Muscle layer of colon (tissue), 2 donors: ENCODE measurements around the gene AGFG2.
"Not testable (repeated sequence)": the region's sequence is repeated elsewhere in the genome, so short reads cannot be mapped to it uniquely, and the experiment has no call there.

Source experiments
- H3K27ac ChIP-seq: one replicate; pipeline ENCODE4 v1.7.0; 2013; ENCODE audit warnings: low read depth, mild to moderate bottlenecking, low read length, moderate library complexity
- H3K27me3 ChIP-seq, 2 donors: one replicate each; pipeline ENCODE4 v1.7.0; 2013; ENCODE audit warnings: low read length in 2 of 2, mild to moderate bottlenecking in 2 of 2; ENCODE audit not compliant: insufficient read depth in 2 of 2, control insufficient read depth in 1 of 2
- H3K36me3 ChIP-seq: one replicate; pipeline ENCODE4 v1.7.0; 2013; ENCODE audit warnings: mild to moderate bottlenecking, low read length; ENCODE audit not compliant: insufficient read depth
- H3K4me1 ChIP-seq: one replicate; pipeline ENCODE4 v1.7.0; 2013; ENCODE audit warnings: mild to moderate bottlenecking, low read length; ENCODE audit not compliant: insufficient read depth
- H3K4me3 ChIP-seq, 2 donors: one replicate each; pipeline ENCODE4 v1.7.0; 2013; ENCODE audit warnings: low read length in 2 of 2, low read depth in 1 of 2, mild to moderate bottlenecking in 1 of 2, moderate library complexity in 1 of 2
- H3K9ac ChIP-seq: one replicate; pipeline ENCODE4 v1.7.0; 2013; ENCODE audit warnings: low read length
- H3K9me3 ChIP-seq: one replicate; pipeline ENCODE4 v1.7.0; 2013; ENCODE audit warnings: mild to moderate bottlenecking, low read length
- donor health status: abdominal sarcoma.
- donor health status: Adenocarcinoma of cecum.

AGFG2 gene, protein sequence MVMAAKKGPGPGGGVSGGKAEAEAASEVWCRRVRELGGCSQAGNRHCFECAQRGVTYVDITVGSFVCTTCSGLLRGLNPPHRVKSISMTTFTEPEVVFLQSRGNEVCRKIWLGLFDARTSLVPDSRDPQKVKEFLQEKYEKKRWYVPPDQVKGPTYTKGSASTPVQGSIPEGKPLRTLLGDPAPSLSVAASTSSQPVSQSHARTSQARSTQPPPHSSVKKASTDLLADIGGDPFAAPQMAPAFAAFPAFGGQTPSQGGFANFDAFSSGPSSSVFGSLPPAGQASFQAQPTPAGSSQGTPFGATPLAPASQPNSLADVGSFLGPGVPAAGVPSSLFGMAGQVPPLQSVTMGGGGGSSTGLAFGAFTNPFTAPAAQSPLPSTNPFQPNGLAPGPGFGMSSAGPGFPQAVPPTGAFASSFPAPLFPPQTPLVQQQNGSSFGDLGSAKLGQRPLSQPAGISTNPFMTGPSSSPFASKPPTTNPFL

DNA sequence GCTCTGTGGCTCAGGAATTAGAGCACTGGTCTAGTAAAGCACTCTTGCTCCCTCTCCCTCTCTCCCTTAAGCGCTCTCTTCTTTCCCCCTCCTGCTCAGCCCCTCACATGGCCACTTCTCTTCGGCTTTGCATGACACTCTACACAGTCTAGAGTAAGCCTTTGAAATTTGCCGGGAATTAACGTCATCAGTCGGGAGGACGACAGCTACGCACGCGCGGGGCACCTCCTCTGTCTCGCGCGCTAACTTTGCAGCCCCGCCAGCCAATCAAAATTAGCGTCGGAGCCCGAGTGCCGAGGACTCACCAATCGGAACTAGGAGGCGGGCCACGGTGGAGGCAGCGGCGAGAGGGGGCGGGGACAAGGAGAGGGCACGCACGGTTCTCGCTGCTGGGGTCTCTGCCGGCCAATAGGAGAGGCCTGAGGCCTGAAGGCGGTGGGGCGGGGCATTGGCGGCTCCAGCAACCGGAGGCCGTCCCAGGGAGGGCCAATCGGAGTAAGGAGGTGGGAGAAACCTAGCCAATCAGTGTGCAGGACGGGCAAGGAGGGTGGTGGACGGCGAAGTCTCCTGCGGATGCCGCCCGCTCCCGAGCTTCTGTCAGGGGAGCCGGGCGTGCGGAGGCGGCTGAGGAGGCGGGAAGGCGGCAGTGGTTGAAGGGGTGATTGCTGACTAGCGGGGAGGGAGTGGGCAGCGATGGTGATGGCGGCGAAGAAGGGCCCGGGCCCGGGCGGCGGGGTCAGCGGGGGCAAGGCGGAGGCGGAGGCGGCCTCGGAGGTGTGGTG, at the start of gene AGFG2:
AGFG2 (plus strand) TSS at position 550 of the 782 bp plus-strand sequence; CDS start at position 694, 144 bp downstream.
- Histone ChIP-seq H3K4me1 (peaks cover 14% of the 10 kb centered on the region), H3K9ac (peak within 1 kb of the TSS; percentile 27), H3K27ac (peak within 1 kb of the TSS; percentile 80), H3K36me3 (no peaks in the 10 kb centered on the region), H3K27me3 (no peaks in the 10 kb centered on the region), H3K9me3 (no peaks in the 10 kb centered on the region), H3K4me3 (peak within 1 kb of the TSS; percentile 55 to 74)

DNA sequence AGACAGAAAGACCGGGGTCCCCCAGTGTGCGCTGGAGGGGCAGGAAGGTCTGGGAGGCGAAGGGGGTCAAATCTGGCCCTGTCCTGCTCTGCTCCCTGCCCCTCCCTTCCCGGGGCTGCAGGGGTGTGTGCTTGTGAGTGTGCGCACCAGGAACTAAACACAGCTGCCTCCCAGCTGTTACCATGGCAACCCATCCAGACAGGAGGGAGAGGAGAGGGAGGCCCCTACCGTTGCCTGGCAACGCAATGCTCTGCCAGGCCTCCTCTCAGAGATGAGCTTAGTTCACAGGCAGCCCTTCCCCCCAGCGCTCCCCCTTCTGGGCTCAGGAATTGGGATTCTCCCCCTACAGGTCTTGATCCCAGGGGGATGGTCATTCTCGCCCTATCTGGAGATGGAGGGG, 49.2 kb upstream of the AGFG2 start:
- no peak overlapping the region for H3K27ac ChIP-seq
- H3K36me3 ChIP-seq: no peaks in the 10 kb centered on the region
- no peaks in the 10 kb centered on the region for H3K4me1 ChIP-seq
- no peaks in the 10 kb centered on the region for H3K9me3 ChIP-seq
- no peak overlapping the region for H3K4me3 ChIP-seq
- peaks cover 0 to 4% of the 10 kb centered on the region in 2 donors for H3K27me3 ChIP-seq
- no peak overlapping the region for H3K9ac ChIP-seq

DNA sequence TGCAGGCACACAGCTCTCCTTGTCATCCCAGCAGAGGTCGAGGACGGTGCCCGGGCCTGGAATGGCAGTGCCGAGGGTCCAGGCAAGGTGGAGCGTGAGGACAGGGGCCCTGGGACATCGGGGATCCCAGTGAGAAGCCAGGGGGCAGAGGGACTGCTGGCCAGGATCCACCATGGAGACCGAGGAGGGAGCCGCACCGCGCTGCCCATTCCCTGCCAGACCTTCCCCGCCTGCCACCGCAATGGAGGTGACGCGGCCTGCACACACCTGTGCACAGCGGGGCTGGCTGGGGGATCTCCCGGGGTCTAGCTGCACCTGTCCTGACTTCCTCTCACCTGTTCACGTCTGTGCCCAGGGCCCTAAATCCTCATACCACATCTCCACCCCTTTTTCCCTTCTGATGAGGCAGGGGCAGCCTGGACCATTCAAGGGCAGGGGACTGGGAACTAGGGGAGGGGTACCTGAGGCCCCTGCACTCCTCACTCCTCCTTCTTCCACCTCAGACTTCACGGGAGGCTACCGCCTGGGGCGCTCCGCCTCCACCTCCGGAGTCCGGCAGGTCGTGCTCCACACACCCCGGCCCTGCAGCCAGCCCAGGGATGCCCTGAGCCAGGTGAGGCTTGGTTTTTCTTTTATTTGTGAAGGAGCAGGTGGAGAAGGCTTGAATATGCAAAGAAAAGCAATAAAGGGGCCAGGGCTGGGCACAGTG, 48.4 kb upstream of the AGFG2 start:
- Histone ChIP-seq H3K4me1 (no peaks in the 10 kb centered on the region), H3K27me3 (peaks cover 0 to 4% of the 10 kb centered on the region in 2 donors), H3K4me3 (no peak overlapping the region), H3K36me3 (no peaks in the 10 kb centered on the region), H3K27ac (no peak overlapping the region), H3K9ac (no peak overlapping the region), H3K9me3 (no peaks in the 10 kb centered on the region)

DNA sequence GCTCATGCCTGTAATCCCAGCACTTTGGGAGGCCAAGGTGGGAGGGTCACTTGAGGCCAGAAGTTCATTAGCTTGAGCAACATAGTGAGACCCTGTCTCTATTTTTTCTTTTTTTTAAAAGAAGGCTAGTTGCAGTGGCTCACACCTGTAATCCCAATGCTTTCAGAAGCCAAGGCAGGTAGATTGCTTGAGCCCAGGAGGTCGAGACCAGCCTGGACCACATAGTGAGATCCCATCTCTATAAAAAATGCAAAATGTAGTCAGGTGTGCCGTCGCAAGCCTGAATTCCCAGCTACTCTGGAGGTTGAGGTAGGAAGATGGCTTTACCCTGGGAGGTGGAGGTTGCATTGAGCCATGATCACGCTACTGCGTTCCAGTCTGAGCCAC, 47.8 kb upstream of the AGFG2 start:
- H3K4me1 ChIP-seq: no peaks in the 10 kb centered on the region
- no peaks in the 10 kb centered on the region for H3K36me3 ChIP-seq
- no peak overlapping the region for H3K9ac ChIP-seq
- H3K9me3 ChIP-seq: no peaks in the 10 kb centered on the region
- no peak overlapping the region for H3K27ac ChIP-seq
- peaks cover 0 to 4% of the 10 kb centered on the region in 2 donors for H3K27me3 ChIP-seq
- H3K4me3 ChIP-seq: no peak overlapping the region

DNA sequence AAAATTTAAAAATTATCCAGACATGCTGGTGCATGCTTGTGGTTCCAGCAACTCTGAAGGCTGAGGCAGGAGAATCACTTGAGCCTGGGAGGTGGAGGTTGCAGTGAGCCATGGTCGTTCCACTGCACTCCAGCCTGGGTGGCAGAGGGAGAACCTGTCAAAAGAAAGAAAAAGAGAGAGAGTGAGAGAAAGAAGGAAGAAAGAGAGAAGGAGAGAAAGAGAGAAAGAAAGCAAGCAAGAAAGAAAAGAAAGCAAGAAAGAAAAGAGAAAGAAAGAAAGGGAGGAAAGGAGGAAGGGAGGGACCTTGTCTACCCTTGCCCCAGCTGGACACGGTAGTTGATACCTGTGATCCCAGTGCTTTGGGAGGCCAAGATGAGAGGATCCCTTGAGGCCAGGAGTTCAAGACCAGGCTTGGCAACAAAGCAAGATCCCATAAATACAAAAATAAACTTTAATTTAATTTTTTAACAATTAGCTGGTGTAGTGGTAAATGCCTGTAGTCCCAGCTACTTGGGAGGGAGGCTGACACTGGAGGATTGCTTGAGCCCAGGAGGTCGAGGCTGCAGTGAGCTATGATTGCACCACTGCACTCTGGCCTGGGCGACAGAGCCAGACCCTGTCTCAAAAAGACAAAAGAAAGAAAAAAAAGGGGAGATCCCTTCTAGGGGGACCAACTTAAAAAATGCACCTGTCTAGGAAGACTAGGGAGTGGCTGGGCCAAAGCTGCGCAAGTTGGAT, 46.1 kb upstream of the AGFG2 start:
- Histone ChIP-seq H3K4me1 (no peaks in the 10 kb centered on the region), H3K27me3 (peaks cover 0 to 4% of the 10 kb centered on the region in 2 donors), H3K4me3 (no peak overlapping the region), H3K27ac (no peak overlapping the region), H3K9me3 (no peaks in the 10 kb centered on the region), H3K9ac (no peak overlapping the region), H3K36me3 (no peaks in the 10 kb centered on the region)

DNA sequence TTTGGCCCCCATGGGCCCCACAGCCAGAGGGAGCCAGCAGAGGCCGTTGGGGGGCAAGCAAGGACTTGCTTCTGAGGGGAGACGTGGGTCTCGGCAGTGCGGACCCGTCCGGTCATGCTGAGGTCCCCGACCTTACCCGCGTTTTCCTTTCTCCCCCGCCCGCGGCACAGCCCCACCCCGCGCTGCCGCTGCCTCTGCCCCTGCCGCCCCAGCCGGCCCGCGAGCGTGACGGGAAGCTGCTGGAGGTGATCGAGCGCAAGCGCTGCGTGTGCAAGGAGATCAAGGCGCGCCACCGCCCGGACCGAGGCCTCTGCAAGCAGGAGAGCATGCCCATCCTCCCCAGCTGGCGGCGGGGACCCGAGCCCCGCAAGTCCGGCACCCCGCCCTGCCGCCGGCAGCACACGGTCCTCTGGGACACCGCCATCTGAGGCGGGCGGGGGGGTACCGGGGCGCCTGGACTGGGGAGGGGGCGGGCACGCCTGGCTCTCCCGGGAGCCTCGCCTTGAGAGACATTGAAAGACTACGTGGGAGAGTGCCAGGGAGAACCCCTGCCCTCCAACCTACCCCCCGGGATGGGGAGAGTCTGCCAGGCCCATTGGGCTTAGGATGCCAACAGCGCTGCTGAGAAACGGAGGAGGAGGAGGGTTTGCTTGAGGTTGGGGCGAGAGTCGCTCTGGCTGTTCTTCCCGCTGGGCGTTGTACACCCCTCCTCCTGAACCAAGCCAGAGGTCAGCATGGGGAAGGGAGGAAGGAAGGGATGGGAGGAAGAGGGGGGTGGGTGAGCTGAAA, 45.3 kb upstream of the AGFG2 start:
- H3K9me3 ChIP-seq: no peaks in the 10 kb centered on the region
- no peaks in the 10 kb centered on the region for H3K4me1 ChIP-seq
- H3K9ac ChIP-seq: no peak overlapping the region
- peaks cover 0 to 4% of the 10 kb centered on the region in 2 donors for H3K27me3 ChIP-seq
- H3K4me3 ChIP-seq: peak overlapping the region in 1 of 2 donors; percentile 38
- no peak overlapping the region for H3K27ac ChIP-seq
- no peaks in the 10 kb centered on the region for H3K36me3 ChIP-seq

DNA sequence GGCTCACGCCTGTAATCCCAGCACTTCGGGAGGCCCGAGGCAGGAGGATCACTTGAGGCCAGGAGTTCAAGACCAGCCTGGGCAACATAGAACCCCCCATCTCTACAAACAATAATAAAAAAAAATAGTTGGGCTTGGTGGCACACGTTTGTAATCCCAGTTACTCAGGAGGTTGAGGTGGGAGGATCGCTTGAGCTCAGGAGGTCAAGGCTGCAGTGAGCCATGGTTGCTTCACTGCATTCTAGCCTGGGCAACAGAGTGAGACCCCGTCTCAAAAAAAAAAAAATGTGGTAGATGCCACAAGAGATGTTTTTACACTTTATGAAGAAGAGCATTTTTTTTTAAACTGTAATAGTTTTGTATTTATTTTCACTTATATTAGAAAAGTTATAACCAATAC, 42.5 kb upstream of the AGFG2 start:
- no peaks in the 10 kb centered on the region for H3K36me3 ChIP-seq
- H3K4me1 ChIP-seq: no peaks in the 10 kb centered on the region
- no peak overlapping the region for H3K4me3 ChIP-seq
- no peak overlapping the region for H3K27ac ChIP-seq
- H3K27me3 ChIP-seq: peaks cover 0 to 4% of the 10 kb centered on the region in 2 donors
- H3K9ac ChIP-seq: no peak overlapping the region
- no peaks in the 10 kb centered on the region for H3K9me3 ChIP-seq

DNA sequence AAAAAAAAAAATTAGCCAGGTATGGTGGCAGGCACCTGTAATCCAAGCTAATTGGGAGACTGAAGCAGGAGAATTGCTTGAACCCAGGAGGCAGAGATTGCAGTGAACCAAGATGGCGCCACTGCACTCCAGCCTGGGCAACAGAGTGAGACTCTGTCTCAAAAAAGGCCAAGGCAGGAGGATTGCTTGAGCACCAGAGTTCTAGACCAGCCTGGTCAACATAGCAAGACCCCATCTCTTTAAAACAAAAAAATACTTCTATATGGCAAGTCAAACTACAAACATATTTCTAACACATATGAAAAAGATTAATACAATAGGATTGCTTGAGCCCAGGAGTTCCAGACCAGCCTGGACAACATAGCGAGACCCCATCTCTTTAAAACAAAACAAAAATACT, 38.3 kb upstream of the AGFG2 start:
- H3K4me3 ChIP-seq, H3K36me3 ChIP-seq, H3K9ac ChIP-seq, H3K27me3 ChIP-seq, H3K27ac ChIP-seq, H3K4me1 ChIP-seq, H3K9me3 ChIP-seq: not testable (repeated sequence)

DNA sequence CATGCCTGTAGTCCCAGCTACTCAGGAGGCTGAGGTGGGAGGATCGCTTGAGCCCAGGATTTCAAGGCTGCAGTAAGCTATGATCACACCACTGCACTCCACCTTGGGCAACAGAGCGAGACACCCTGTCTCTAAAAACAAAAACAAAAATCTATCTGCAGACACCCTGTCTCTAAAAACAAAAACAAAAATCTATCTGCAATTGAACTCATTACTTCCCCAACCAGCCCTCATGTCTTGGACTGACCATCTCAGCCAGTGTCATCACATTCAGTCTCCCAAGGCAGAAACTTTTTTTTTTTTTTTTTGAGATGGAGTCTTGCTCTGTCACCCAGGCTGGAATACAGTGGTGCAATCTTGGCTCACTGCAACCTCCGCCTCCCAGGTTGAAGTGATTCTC, 35.0 kb upstream of the AGFG2 start:
- not testable (repeated sequence) for H3K9ac ChIP-seq, H3K36me3 ChIP-seq, H3K27me3 ChIP-seq, H3K9me3 ChIP-seq, H3K27ac ChIP-seq, H3K4me1 ChIP-seq, H3K4me3 ChIP-seq

DNA sequence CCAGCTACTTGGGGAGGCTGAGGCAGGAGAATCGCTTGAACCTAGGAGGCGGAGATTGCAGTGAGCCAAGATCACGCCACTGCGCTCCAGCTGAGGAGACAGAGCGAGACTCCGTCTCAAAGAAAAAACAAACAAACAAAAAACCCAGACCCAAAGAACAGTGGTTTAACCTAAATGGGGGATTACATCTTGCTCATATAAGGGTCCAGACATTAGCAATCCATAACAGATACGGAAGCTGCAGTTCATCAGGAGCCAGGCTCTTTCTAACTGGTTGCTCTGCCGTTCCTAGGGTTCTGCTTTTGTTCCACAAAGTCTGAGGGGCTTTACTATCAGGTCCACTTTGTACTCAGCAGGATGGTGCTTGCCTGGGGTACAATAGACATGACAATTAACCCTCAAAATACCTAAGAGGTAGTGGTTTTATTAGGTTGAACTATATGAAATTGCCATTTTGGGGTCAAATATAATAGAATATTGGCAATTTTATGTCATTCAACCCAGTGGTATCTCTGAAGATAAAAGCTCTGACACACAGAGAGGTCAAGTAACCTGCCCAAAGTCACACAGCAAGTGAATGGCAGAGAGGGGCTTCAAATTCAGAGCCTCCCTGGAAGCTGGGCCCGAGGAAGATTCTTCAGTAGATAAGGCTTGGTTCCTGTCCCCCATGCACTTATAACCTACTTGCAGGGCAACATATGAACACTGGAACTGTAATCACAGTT, 34.0 kb upstream of the AGFG2 start:
- H3K27me3 ChIP-seq: no peaks in the 10 kb centered on the region
- H3K4me1 ChIP-seq: no peaks in the 10 kb centered on the region
- no peak overlapping the region for H3K27ac ChIP-seq
- H3K36me3 ChIP-seq: no peaks in the 10 kb centered on the region
- no peaks in the 10 kb centered on the region for H3K9me3 ChIP-seq
- H3K4me3 ChIP-seq: no peak overlapping the region
- no peak overlapping the region for H3K9ac ChIP-seq
